Liver (tissue), 9 donors: ENCODE results near the gene RPS23. TPM values are rescaled to one million over a fixed set of nuclear protein-coding genes. Genes with fewer than 3 reads are reported as not detected.

Source experiments
- DNase-seq: peaks from one replicate; pipeline ENCODE4 v3.0.0-alpha.2; 2017; ENCODE audit warnings: low spot score
- H3K27ac ChIP-seq, 2 donors: one replicate each; pipeline ENCODE4 v1.7.0; 2013; ENCODE audit warnings: inconsistent platforms in 2 of 2, low read length in 2 of 2, control low read depth in 1 of 2, low read depth in 1 of 2, mild to moderate bottlenecking in 1 of 2
- H3K27me3 ChIP-seq, 4 donors: one replicate each; pipeline versions ENCODE4 v1.6.1 to v1.7.0; 2013; ENCODE audit warnings: low read length in 3 of 4, inconsistent platforms in 1 of 4, mild to moderate bottlenecking in 1 of 4, moderate library complexity in 1 of 4; ENCODE audit not compliant: control insufficient read depth in 4 of 4, insufficient read depth in 4 of 4
- H3K36me3 ChIP-seq, 4 donors: one replicate each; pipeline versions ENCODE4 v1.6.1 to v1.7.0; 2013; ENCODE audit warnings: low read length in 3 of 4, mild to moderate bottlenecking in 3 of 4, low read depth in 1 of 4, moderate library complexity in 1 of 4; ENCODE audit not compliant: control insufficient read depth in 4 of 4, insufficient read depth in 3 of 4
- H3K4me1 ChIP-seq, 4 donors: one replicate each; pipeline versions ENCODE4 v1.6.1 to v1.7.0; 2013; ENCODE audit warnings: low read length in 3 of 4, mild to moderate bottlenecking in 3 of 4, moderate library complexity in 1 of 4; ENCODE audit not compliant: control insufficient read depth in 4 of 4, insufficient read depth in 4 of 4
- H3K4me3 ChIP-seq, 3 donors: one replicate each; pipeline versions ENCODE4 v1.6.1 to v1.7.0; 2013; ENCODE audit warnings: low read length in 3 of 3, control low read depth in 1 of 3, low read depth in 1 of 3, mild to moderate bottlenecking in 1 of 3
- H3K9ac ChIP-seq, 2 donors: one replicate each; pipeline ENCODE4 v1.7.0; 2013; ENCODE audit warnings: low read length in 2 of 2, mild to moderate bottlenecking in 2 of 2, moderate library complexity in 2 of 2, control low read depth in 1 of 2, low read depth in 1 of 2
- H3K9me3 ChIP-seq, 4 donors: one replicate each; pipeline versions ENCODE4 v1.6.1 to v1.7.0; 2013; ENCODE audit warnings: low read length in 3 of 4; ENCODE audit not compliant: control insufficient read depth in 4 of 4
- EGR1 ChIP-seq, 2 donors: IDR thresholded peaks; 2 replicates each; pipeline ENCODE4 v1.6.1; 2016 to 2018; ENCODE audit warnings: antibody characterized with exemption in 2 of 2, low read depth in 2 of 2
- FOXA1 ChIP-seq: IDR thresholded peaks from 2 replicates; pipeline ENCODE4 v1.6.1; 2016; ENCODE audit warnings: antibody characterized with exemption
- FOXA2 ChIP-seq: IDR thresholded peaks from 2 replicates; pipeline ENCODE4 v1.6.1; 2016; ENCODE audit warnings: antibody characterized with exemption
- GABPA ChIP-seq, 2 donors: IDR thresholded peaks in 1 of 2; conservative IDR thresholded peaks in 1 of 2; 2 replicates each; pipeline ENCODE4 v1.6.1; 2016; ENCODE audit warnings: antibody characterized with exemption in 2 of 2, mild to moderate bottlenecking in 1 of 2, moderate library complexity in 1 of 2
- HNF4A ChIP-seq, 2 donors: conservative IDR thresholded peaks; 2 replicates each; pipeline ENCODE4 v1.6.1; 2016; ENCODE audit warnings: antibody characterized with exemption in 2 of 2, mild to moderate bottlenecking in 2 of 2
- HNF4G ChIP-seq: IDR thresholded peaks from 2 replicates; pipeline ENCODE4 v1.6.1; 2016; ENCODE audit warnings: antibody characterized with exemption
- JUND ChIP-seq, 2 donors: IDR thresholded peaks; 2 replicates each; pipeline ENCODE4 v1.6.1; 2016; ENCODE audit warnings: antibody characterized with exemption in 2 of 2
- NR2F2 ChIP-seq: IDR thresholded peaks from 2 replicates; pipeline ENCODE4 v1.6.1; 2016; ENCODE audit warnings: antibody characterized with exemption
- RAD21 ChIP-seq, 2 donors: IDR thresholded peaks; 2 replicates each; pipeline ENCODE4 v1.6.1; 2016; ENCODE audit warnings: antibody characterized with exemption in 2 of 2, mild to moderate bottlenecking in 2 of 2
- RXRA ChIP-seq, 2 donors: IDR thresholded peaks; 2 replicates each; pipeline ENCODE4 v1.6.1; 2017 to 2018; ENCODE audit warnings: antibody characterized with exemption in 2 of 2, mild to moderate bottlenecking in 1 of 2
- SP1 ChIP-seq: IDR thresholded peaks from 2 replicates; pipeline ENCODE4 v1.6.1; 2018; ENCODE audit warnings: antibody characterized with exemption, mild to moderate bottlenecking
- TAF1 ChIP-seq: conservative IDR thresholded peaks from 2 replicates; pipeline ENCODE4 v1.6.1; 2016; ENCODE audit warnings: antibody characterized with exemption, mild to moderate bottlenecking
- YY1 ChIP-seq: IDR thresholded peaks from 2 replicates; pipeline ENCODE4 v1.6.1; 2016; ENCODE audit warnings: antibody characterized with exemption, mild to moderate bottlenecking
- WGBS: extraction: QIAGEN DNeasy Blood & Tissue Kit; methylation state at CpG from one replicate; pipeline ENCODE4 v1.1.7; 2013; 5-methylcytosine and 5-hydroxymethylcytosine counted together
- polyA plus RNA-seq, 2 donors: library from polyadenylated mRNA; stranded (reverse) in 1 of 2; unstranded in 1 of 2; fragments of 200-250 nt in 1 of 2; fragments of >200 nt in 1 of 2; fragmentation: Nextera tagmentation in 1 of 2; extraction: Ambion mirVana in 1 of 2; gene quantifications; one replicate each; pipeline versions ENCODE4 v1.2.1 to v1.2.3, GENCODE V29; 2013 to 2015
- total RNA-seq, 2 donors: library from RNA; depleted of rRNA; stranded (reverse); fragments of >200 nt; gene quantifications; one replicate each; pipeline ENCODE4 v1.2.3, GENCODE V29; 2014
- TF ChIP-seq, protein P1 (sequence below): IDR thresholded peaks from 2 replicates; pipeline ENCODE4 v1.6.1; 2016; ENCODE audit warnings: antibody characterized with exemption, mild to moderate bottlenecking
- TF ChIP-seq, protein P2 (sequence below): IDR thresholded peaks from 2 replicates; pipeline ENCODE4 v1.6.1; 2016; ENCODE audit warnings: antibody characterized with exemption
- TF ChIP-seq, protein P3 (sequence below): fragments of 150-350 bp; IDR thresholded peaks from 2 replicates; pipeline ENCODE4 v1.5.1; 2017; ENCODE audit warnings: improper control_type of control experiment, low read depth, low read length; ENCODE audit not compliant: missing input control
- TF ChIP-seq, protein P4 (sequence below): IDR thresholded peaks from 2 replicates; pipeline ENCODE4 v1.6.1; 2016; ENCODE audit warnings: antibody characterized with exemption
- TF ChIP-seq, protein P5 (sequence below): IDR thresholded peaks from 2 replicates; pipeline ENCODE4 v1.6.1; 2016; ENCODE audit warnings: antibody characterized with exemption
- donor health status: healthy.
- donor health status: healthy.
- donor health status: healthy.
- donor health status: healthy.
- donor health status: healthy.

RPS23 gene
- total and polyA plus RNA-seq, 4 donors, result 447 to 1,610 (median 618) TPM

DNA sequence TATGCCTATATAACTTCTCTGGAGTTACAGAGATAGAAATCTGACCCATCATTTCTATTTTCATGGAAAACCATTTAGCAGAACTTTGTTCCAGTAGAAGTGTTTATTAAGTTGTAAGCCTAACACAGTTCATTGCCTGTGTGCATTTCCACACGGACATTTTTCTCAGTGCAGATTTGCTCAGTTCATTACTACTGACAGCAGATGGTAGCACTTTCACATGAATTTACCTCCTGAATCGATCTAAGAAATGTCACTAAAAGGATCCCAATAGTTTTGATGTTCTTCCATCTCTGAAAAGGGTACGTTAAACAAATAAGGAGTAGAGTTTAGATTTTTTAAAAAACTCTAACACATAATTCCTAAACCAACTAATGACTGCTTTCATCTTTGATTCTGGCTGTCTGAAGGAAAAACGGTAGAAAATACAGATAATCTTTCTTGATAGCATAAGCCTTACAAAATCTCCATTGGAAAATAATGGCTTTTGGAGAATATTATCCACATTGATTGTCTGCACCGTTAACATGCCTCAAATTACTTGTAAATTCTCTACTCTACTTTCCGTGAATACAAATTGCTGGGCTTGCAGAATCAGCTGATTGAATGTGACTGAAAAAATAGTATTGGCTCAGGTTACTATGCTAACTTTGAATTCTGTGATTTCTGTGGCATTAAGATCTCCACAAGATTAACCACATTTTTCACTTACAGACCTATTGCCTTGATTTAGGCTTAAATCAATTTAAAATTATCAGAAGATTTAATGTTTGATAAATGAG lies 33.1 kb downstream of the RPS23 start:
- WGBS, result 79% methylated on average over 6 of the region's 6 CpGs
- DNase-seq, result no peak
- no peak overlapping the region for H3K4me3 ChIP-seq
- no peaks in the 10 kb centered on the region for H3K27me3 ChIP-seq
- no peak overlapping the region for H3K9ac ChIP-seq
- H3K4me1 ChIP-seq, result no peaks in the 10 kb centered on the region
- H3K27ac ChIP-seq, result no peak overlapping the region
- no peaks in the 10 kb centered on the region for H3K36me3 ChIP-seq
- TF ChIP-seq RAD21 (IDR thresholded peaks at IDR 0.05), result no peak
- TF ChIP-seq, protein P1, sequence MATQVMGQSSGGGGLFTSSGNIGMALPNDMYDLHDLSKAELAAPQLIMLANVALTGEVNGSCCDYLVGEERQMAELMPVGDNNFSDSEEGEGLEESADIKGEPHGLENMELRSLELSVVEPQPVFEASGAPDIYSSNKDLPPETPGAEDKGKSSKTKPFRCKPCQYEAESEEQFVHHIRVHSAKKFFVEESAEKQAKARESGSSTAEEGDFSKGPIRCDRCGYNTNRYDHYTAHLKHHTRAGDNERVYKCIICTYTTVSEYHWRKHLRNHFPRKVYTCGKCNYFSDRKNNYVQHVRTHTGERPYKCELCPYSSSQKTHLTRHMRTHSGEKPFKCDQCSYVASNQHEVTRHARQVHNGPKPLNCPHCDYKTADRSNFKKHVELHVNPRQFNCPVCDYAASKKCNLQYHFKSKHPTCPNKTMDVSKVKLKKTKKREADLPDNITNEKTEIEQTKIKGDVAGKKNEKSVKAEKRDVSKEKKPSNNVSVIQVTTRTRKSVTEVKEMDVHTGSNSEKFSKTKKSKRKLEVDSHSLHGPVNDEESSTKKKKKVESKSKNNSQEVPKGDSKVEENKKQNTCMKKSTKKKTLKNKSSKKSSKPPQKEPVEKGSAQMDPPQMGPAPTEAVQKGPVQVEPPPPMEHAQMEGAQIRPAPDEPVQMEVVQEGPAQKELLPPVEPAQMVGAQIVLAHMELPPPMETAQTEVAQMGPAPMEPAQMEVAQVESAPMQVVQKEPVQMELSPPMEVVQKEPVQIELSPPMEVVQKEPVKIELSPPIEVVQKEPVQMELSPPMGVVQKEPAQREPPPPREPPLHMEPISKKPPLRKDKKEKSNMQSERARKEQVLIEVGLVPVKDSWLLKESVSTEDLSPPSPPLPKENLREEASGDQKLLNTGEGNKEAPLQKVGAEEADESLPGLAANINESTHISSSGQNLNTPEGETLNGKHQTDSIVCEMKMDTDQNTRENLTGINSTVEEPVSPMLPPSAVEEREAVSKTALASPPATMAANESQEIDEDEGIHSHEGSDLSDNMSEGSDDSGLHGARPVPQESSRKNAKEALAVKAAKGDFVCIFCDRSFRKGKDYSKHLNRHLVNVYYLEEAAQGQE, result no peak
- TF ChIP-seq, protein P2, sequence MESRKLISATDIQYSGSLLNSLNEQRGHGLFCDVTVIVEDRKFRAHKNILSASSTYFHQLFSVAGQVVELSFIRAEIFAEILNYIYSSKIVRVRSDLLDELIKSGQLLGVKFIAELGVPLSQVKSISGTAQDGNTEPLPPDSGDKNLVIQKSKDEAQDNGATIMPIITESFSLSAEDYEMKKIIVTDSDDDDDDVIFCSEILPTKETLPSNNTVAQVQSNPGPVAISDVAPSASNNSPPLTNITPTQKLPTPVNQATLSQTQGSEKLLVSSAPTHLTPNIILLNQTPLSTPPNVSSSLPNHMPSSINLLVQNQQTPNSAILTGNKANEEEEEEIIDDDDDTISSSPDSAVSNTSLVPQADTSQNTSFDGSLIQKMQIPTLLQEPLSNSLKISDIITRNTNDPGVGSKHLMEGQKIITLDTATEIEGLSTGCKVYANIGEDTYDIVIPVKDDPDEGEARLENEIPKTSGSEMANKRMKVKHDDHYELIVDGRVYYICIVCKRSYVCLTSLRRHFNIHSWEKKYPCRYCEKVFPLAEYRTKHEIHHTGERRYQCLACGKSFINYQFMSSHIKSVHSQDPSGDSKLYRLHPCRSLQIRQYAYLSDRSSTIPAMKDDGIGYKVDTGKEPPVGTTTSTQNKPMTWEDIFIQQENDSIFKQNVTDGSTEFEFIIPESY, result no peak
- TF ChIP-seq, protein P3, sequence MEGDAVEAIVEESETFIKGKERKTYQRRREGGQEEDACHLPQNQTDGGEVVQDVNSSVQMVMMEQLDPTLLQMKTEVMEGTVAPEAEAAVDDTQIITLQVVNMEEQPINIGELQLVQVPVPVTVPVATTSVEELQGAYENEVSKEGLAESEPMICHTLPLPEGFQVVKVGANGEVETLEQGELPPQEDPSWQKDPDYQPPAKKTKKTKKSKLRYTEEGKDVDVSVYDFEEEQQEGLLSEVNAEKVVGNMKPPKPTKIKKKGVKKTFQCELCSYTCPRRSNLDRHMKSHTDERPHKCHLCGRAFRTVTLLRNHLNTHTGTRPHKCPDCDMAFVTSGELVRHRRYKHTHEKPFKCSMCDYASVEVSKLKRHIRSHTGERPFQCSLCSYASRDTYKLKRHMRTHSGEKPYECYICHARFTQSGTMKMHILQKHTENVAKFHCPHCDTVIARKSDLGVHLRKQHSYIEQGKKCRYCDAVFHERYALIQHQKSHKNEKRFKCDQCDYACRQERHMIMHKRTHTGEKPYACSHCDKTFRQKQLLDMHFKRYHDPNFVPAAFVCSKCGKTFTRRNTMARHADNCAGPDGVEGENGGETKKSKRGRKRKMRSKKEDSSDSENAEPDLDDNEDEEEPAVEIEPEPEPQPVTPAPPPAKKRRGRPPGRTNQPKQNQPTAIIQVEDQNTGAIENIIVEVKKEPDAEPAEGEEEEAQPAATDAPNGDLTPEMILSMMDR, result no peak
- TF ChIP-seq HNF4G, result no peak
- no peak for TF ChIP-seq RXRA (IDR thresholded peaks at IDR 0.05)
- TF ChIP-seq HNF4A (conservative IDR thresholded peaks at IDR 0.05), result no peak
- TF ChIP-seq EGR1 (IDR thresholded peaks at IDR 0.05; ENCODE audit: low read depth in 2 of 2), result no peak
- no peak for TF ChIP-seq SP1
- no peak for TF ChIP-seq YY1
- no peak for TF ChIP-seq FOXA1
- TF ChIP-seq, protein P4, sequence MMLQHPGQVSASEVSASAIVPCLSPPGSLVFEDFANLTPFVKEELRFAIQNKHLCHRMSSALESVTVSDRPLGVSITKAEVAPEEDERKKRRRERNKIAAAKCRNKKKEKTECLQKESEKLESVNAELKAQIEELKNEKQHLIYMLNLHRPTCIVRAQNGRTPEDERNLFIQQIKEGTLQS, result no peak
- TF ChIP-seq, protein P5, sequence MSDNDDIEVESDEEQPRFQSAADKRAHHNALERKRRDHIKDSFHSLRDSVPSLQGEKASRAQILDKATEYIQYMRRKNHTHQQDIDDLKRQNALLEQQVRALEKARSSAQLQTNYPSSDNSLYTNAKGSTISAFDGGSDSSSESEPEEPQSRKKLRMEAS, result no peak
- no peak for TF ChIP-seq NR2F2
- no peak for TF ChIP-seq JUND (IDR thresholded peaks at IDR 0.05)
- no peak for TF ChIP-seq GABPA (IDR thresholded peaks at IDR 0.05 in 1 of 2, conservative IDR thresholded peaks at IDR 0.05 in 1 of 2)
- TF ChIP-seq TAF1, result no peak
- no peak for TF ChIP-seq FOXA2
- peaks cover 0 to 2% (median 0%) of the 10 kb centered on the region in 4 donors for H3K9me3 ChIP-seq
